GM23338 (cell line): Measurements from ENCODE around the gene LGI1.

Source experiments
- CREB1 ChIP-seq: fragments of 250-450 bp; sonication (Bioruptor Pico); IDR thresholded peaks from 2 replicates; pipeline ENCODE4 v1.5.0; 2020; ENCODE audit warnings: low read depth, mild to moderate bottlenecking, moderate library complexity
- EZH2 ChIP-seq: fragments of 200-600 bp; sonication (generic); IDR thresholded peaks from one replicate; pipeline ENCODE4 v1.8.0; 2017; ENCODE audit warnings: antibody characterized with exemption, mild to moderate bottlenecking, low read depth; ENCODE audit not compliant: unreplicated experiment
- EZH2phosphoT487 ChIP-seq: fragments of 200-600 bp; sonication (generic); IDR thresholded peaks from one replicate; pipeline ENCODE4 v1.8.1; 2018; ENCODE audit warnings: antibody characterized with exemption; ENCODE audit not compliant: unreplicated experiment
- JUNB ChIP-seq: IDR thresholded peaks from one replicate; pipeline ENCODE4 v1.6.1; 2016; ENCODE audit warnings: antibody characterized with exemption; ENCODE audit not compliant: unreplicated experiment
- NANOG ChIP-seq: IDR thresholded peaks from 2 replicates; pipeline ENCODE4 v1.6.1; 2016; ENCODE audit warnings: antibody characterized with exemption, borderline replicate concordance
- POLR2AphosphoS5 ChIP-seq: IDR thresholded peaks from 2 replicates; pipeline ENCODE4 v1.6.1; 2016; ENCODE audit warnings: antibody characterized with exemption, low read depth
- REST ChIP-seq: IDR thresholded peaks from one replicate; pipeline ENCODE4 v1.6.1; 2018; ENCODE audit warnings: antibody characterized with exemption; ENCODE audit not compliant: unreplicated experiment
- ZNF331 ChIP-seq: fragments of 250-450 bp; sonication (Bioruptor Pico); IDR thresholded peaks from 2 replicates; pipeline ENCODE4 v1.5.0; 2020; ENCODE audit warnings: low read depth, mild to moderate bottlenecking, moderate library complexity
- TF ChIP-seq, protein P1 (sequence below), 2 experiments: fragments of 200-600 bp in 1 of 2; sonication (generic) in 1 of 2; conservative IDR thresholded peaks; 2 replicates each; pipeline versions ENCODE4 v1.5.1 to v1.6.1; 2016 to 2017; ENCODE audit warnings: antibody characterized with exemption in 2 of 2, low read depth in 2 of 2, mild to moderate bottlenecking in 2 of 2, moderate library complexity in 1 of 2
- TF ChIP-seq, protein P2 (sequence below): fragments of 250-450 bp; sonication (Bioruptor Pico); IDR thresholded peaks from 2 replicates; pipeline ENCODE4 v1.5.0; 2020; ENCODE audit warnings: mild to moderate bottlenecking, moderate library complexity

DNA sequence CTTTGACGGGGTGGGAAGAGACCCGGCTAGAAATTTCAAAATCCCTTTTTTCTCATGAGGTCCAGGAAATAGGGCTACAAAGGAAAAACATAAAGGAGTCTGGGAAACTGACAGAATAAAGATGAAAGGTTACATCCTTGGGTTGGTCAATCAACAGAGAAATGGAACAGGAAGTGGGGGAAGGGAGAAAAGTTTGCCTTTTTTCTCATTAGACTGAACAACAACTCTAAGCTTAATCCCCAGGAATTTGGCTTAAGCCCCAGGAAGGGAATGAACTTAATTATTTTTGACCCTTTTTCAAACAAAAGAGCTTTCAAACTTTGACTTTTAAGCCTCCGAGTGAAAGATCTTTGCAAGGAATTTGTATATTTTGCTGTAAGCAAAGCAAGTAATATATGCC is 32.7 kb downstream of the LGI1 start:
- TF ChIP-seq, protein P1, sequence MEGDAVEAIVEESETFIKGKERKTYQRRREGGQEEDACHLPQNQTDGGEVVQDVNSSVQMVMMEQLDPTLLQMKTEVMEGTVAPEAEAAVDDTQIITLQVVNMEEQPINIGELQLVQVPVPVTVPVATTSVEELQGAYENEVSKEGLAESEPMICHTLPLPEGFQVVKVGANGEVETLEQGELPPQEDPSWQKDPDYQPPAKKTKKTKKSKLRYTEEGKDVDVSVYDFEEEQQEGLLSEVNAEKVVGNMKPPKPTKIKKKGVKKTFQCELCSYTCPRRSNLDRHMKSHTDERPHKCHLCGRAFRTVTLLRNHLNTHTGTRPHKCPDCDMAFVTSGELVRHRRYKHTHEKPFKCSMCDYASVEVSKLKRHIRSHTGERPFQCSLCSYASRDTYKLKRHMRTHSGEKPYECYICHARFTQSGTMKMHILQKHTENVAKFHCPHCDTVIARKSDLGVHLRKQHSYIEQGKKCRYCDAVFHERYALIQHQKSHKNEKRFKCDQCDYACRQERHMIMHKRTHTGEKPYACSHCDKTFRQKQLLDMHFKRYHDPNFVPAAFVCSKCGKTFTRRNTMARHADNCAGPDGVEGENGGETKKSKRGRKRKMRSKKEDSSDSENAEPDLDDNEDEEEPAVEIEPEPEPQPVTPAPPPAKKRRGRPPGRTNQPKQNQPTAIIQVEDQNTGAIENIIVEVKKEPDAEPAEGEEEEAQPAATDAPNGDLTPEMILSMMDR (conservative IDR thresholded peaks at IDR 0.05; ENCODE audit: low read depth in 2 of 2) = no peak
- no peak for TF ChIP-seq EZH2
- TF ChIP-seq REST = no peak
- no peak for TF ChIP-seq POLR2AphosphoS5
- TF ChIP-seq, protein P2, sequence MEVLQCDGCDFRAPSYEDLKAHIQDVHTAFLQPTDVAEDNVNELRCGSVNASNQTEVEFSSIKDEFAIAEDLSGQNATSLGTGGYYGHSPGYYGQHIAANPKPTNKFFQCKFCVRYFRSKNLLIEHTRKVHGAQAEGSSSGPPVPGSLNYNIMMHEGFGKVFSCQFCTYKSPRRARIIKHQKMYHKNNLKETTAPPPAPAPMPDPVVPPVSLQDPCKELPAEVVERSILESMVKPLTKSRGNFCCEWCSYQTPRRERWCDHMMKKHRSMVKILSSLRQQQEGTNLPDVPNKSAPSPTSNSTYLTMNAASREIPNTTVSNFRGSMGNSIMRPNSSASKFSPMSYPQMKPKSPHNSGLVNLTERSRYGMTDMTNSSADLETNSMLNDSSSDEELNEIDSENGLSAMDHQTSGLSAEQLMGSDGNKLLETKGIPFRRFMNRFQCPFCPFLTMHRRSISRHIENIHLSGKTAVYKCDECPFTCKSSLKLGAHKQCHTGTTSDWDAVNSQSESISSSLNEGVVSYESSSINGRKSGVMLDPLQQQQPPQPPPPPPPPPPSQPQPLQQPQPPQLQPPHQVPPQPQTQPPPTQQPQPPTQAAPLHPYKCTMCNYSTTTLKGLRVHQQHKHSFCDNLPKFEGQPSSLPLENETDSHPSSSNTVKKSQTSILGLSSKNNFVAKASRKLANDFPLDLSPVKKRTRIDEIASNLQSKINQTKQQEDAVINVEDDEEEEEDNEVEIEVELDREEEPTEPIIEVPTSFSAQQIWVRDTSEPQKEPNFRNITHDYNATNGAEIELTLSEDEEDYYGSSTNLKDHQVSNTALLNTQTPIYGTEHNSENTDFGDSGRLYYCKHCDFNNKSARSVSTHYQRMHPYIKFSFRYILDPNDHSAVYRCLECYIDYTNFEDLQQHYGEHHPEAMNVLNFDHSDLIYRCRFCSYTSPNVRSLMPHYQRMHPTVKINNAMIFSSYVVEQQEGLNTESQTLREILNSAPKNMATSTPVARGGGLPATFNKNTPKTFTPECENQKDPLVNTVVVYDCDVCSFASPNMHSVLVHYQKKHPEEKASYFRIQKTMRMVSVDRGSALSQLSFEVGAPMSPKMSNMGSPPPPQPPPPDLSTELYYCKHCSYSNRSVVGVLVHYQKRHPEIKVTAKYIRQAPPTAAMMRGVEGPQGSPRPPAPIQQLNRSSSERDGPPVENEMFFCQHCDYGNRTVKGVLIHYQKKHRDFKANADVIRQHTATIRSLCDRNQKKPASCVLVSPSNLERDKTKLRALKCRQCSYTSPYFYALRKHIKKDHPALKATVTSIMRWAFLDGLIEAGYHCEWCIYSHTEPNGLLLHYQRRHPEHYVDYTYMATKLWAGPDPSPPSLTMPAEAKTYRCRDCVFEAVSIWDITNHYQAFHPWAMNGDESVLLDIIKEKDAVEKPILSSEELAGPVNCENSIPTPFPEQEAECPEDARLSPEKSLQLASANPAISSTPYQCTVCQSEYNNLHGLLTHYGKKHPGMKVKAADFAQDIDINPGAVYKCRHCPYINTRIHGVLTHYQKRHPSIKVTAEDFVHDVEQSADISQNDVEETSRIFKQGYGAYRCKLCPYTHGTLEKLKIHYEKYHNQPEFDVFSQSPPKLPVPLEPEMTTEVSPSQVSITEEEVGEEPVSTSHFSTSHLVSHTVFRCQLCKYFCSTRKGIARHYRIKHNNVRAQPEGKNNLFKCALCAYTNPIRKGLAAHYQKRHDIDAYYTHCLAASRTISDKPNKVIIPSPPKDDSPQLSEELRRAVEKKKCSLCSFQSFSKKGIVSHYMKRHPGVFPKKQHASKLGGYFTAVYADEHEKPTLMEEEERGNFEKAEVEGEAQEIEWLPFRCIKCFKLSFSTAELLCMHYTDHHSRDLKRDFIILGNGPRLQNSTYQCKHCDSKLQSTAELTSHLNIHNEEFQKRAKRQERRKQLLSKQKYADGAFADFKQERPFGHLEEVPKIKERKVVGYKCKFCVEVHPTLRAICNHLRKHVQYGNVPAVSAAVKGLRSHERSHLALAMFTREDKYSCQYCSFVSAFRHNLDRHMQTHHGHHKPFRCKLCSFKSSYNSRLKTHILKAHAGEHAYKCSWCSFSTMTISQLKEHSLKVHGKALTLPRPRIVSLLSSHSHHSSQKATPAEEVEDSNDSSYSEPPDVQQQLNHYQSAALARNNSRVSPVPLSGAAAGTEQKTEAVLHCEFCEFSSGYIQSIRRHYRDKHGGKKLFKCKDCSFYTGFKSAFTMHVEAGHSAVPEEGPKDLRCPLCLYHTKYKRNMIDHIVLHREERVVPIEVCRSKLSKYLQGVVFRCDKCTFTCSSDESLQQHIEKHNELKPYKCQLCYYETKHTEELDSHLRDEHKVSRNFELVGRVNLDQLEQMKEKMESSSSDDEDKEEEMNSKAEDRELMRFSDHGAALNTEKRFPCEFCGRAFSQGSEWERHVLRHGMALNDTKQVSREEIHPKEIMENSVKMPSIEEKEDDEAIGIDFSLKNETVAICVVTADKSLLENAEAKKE (CRISPR knock-in tag) = no peak
- TF ChIP-seq NANOG = no peak
- no peak for TF ChIP-seq CREB1 (CRISPR knock-in tag)
- TF ChIP-seq EZH2phosphoT487 = no peak
- no peak for TF ChIP-seq JUNB
- no peak for TF ChIP-seq ZNF331 (CRISPR knock-in tag)
